HUES6 (cell line): ENCODE results near the gene ABHD2.

Experiments used
- H3K27ac ChIP-seq: 2 replicates; pipeline ENCODE4 v1.7.0; 2013; ENCODE audit warnings: low read depth, mild to moderate bottlenecking, low read length, inconsistent platforms
- H3K27me3 ChIP-seq: 2 replicates; pipeline ENCODE4 v1.6.1; 2013; ENCODE audit warnings: low read length; ENCODE audit not compliant: control insufficient read depth, insufficient read depth
- H3K36me3 ChIP-seq: 2 replicates; pipeline ENCODE4 v1.6.1; 2013; ENCODE audit warnings: low read length; ENCODE audit not compliant: control insufficient read depth, insufficient read depth
- H3K4me1 ChIP-seq: 2 replicates; pipeline ENCODE4 v1.6.1; 2013; ENCODE audit warnings: low read length; ENCODE audit not compliant: control insufficient read depth, insufficient read depth
- H3K4me3 ChIP-seq: 2 replicates; pipeline ENCODE4 v1.5.1; 2013; ENCODE audit warnings: low read depth, low read length
- H3K9ac ChIP-seq: one replicate; pipeline ENCODE4 v1.6.1; 2013; ENCODE audit warnings: mild to moderate bottlenecking, low read length
- H3K9me3 ChIP-seq: 2 replicates; pipeline ENCODE4 v1.6.1; 2013; ENCODE audit warnings: low read depth, low read length; ENCODE audit not compliant: control insufficient read depth, insufficient read depth

ABHD2 gene

DNA sequence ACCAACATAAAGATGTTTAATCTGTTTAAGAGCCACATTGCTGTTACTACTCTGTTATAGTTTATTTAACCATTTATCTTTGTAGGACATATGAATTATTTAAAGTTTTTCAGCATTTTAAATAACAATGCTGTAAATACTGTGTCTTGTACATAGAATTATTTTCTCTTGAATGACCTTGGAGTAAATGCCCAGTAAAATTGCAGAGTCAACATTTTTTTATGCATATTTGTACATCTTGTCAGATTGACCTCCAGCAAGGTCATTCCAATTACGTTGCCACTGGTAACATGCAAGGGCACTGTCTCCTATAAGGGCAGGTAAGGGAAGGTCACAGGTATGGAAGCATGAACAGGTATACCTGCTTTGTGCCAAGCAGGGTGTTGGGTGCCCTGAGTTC lies 68.8 kb downstream of the ABHD2 start:
- Histone ChIP-seq H3K36me3 (peaks cover 7% of the 10 kb centered on the region), H3K9me3 (no peaks in the 10 kb centered on the region), H3K4me3 (no peak overlapping the region), H3K27me3 (no peaks in the 10 kb centered on the region), H3K9ac (no peak overlapping the region), H3K4me1 (no peaks in the 10 kb centered on the region), H3K27ac (no peak overlapping the region)

DNA sequence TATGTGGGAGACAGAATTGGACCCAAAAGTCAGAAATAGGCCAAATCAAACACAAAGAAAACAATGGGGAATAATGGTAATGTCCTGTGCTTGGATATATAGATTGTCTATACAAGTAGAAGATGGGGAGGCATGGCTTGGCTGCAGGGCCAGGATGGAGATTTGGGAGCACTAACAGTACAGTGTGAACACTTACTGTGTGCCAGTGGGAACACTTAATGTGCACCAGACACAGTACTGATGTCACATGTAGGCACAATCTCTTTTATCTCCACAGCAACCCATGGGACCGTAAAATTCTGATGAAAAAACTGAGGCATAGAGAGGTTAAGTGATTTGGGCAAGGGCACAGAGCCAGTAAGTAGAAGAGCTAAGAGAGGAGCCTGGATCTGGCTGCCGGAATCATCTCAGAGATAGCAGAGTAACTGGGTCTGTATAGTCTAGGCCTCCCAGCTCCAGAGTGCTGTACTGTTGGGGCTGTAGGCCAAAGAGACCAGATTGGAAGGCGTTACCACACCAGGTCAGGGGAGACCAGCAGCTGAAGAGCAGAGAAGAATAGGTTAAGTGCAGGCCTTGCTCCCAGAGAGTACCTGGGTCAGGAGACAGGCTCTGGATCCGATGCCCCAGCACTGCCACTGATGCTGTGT lies 69.8 kb downstream of the ABHD2 start:
- Histone ChIP-seq H3K27ac (no peak overlapping the region), H3K27me3 (no peaks in the 10 kb centered on the region), H3K36me3 (peaks cover 7% of the 10 kb centered on the region), H3K9ac (no peak overlapping the region), H3K4me3 (no peak overlapping the region), H3K4me1 (no peaks in the 10 kb centered on the region), H3K9me3 (no peaks in the 10 kb centered on the region)

DNA sequence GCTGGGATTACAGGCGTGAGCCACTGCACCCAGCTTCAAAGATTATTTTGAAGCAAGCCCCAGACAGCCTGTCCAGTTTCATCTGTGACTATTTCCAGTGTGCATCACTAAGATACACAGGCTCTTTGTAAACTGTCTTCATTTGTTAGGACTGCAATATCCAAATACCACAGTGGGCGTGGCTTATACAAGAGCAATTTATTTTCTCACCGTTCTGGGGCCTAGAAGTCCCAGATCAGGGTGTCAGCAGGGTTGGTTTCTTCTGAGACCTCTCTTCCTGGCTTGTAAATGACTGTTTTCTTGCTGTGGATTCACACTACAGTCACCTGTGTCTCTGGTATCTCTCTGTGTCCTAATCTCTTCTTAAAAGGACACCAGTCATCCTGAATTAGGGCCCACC lies 73.4 kb downstream of the ABHD2 start:
- H3K4me1 ChIP-seq, result peaks cover 12% of the 10 kb centered on the region
- H3K4me3 ChIP-seq, result no peak overlapping the region
- no peaks in the 10 kb centered on the region for H3K36me3 ChIP-seq
- H3K9ac ChIP-seq, result no peak overlapping the region
- H3K27me3 ChIP-seq, result no peaks in the 10 kb centered on the region
- H3K27ac ChIP-seq, result no peak overlapping the region
- no peaks in the 10 kb centered on the region for H3K9me3 ChIP-seq

DNA sequence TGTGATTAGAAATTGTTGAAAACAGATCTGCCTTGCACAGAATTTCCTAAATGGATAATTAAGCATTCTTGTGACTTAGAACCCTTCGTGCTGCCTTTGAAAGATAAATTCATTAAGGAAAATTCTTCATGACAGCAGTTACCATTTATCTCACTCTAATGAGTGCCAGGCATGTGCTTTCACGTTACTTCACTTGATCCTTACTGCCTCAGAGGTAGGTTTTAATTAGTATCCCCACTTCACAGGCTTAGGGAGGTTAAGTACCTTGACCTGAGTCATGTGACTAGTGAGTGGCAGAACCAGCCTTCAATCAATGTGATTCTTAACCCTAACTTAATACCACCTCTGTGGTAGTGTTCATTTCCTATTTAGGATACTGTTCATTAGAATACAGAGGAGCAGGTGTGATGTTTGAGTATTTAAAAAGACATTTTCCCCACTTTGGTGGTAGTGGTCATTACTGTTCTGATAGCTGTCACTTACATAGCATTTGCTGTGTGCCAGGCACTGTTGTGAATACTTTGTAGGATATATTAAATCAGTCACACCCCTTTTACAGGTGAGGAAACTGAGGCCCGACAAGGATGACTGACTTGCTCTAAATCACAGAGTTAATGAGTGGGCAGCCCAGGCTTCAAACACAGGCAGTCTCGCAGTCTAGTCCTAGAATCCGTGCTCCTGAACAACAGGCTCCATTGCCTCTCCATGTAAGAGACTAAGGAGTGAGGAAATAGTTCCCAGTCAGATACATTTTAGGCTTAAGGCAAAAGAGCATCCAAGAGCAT lies 75.2 kb downstream of the ABHD2 start:
- Histone ChIP-seq H3K36me3 (no peaks in the 10 kb centered on the region), H3K4me3 (no peak overlapping the region), H3K27me3 (no peaks in the 10 kb centered on the region), H3K9me3 (no peaks in the 10 kb centered on the region), H3K9ac (no peak overlapping the region), H3K27ac (no peak overlapping the region), H3K4me1 (peaks cover 25% of the 10 kb centered on the region)

DNA sequence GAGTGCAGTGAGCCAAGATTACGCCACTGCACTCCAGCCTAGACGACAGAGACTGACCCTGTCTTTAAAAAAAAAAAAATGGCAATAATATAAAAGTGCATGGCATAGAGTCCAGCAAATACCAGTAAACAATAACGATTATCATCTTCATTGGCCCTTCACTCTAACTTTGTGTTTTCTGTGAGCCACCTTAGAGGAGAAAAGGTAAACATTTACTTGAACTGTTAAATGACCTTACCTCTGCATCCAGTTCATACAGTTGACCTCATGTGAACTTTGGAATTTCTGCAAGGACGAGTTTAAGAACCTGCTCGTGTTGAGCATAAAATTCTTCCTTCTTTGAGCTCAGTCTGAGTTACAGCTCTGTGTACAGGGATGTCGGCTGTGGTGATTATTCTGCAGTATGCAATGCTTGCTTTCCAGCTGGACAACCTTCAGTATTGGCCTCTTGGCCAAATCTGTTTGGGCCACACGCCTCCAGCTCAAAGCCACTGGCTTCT lies 76.5 kb downstream of the ABHD2 start:
- H3K27ac ChIP-seq, result no peak overlapping the region
- H3K4me1 ChIP-seq, result peaks cover 25% of the 10 kb centered on the region
- no peaks in the 10 kb centered on the region for H3K27me3 ChIP-seq
- no peaks in the 10 kb centered on the region for H3K9me3 ChIP-seq
- no peak overlapping the region for H3K9ac ChIP-seq
- H3K4me3 ChIP-seq, result no peak overlapping the region
- H3K36me3 ChIP-seq, result no peaks in the 10 kb centered on the region

DNA sequence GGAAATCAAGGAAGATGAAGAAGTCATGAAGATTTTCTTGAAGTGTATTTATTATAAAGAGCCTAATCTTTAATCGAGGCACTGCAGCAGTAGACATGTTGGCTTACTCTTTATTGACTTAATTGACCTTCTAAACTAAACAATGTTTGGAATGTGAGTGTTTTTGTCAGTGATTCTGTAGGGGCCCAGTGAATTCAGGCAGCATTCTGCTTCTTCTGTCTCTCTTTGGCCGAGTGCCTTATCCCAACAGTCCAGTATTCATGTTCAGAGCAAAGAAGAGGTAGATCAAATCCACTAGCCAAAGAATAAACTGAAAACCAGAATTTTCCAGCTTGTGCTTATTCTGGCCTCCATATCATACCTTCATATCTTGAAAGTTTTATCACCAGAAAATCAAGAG lies 77.4 kb downstream of the ABHD2 start:
- no peaks in the 10 kb centered on the region for H3K27me3 ChIP-seq
- H3K36me3 ChIP-seq, result no peaks in the 10 kb centered on the region
- no peak overlapping the region for H3K27ac ChIP-seq
- no peak overlapping the region for H3K9ac ChIP-seq
- H3K4me1 ChIP-seq, result peaks cover 25% of the 10 kb centered on the region
- H3K9me3 ChIP-seq, result no peaks in the 10 kb centered on the region
- no peak overlapping the region for H3K4me3 ChIP-seq

DNA sequence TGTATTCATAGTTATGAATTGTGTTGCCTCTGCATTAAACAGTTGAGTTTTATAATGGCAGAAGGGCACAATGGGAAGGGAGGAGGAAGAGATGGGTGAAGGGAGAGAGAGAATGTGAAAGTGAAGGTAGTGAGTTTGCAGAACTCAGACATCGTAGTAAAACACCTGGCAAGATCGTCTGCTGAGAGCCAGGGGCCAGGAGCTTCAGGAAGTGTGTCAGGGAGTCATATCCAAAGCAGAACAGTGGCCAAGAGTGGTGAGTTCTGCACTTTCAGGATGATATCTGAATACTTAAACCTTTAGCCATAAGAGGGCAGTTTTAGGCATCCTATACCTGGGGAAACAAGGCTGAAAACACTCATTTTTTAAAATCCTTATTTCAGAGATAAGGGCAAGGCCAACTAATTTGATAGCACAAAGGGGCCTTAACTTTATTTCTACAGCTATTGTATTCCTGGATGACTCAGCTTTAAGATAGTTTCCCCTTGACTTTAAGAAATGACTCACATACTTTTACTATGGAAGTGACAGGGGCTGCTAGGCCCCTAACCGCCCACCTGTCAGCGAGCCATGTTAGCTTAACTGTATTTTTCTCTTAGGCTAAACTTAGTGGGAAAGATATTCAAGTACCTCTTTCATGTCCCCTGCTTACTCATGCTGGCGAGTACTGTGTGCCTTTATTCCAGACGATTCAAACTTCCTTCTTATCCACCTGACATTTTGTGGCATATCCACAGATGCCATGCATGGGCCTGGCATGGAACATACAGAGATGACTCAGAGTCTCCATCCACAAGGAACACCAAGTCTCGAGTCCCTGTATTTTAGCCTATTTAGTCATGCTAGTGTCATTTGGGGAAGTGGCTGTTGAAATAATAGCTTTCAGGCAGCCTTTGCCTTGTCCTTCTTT lies 79.3 kb downstream of the ABHD2 start:
- no peaks in the 10 kb centered on the region for H3K36me3 ChIP-seq
- no peaks in the 10 kb centered on the region for H3K27me3 ChIP-seq
- H3K27ac ChIP-seq, result no peak overlapping the region
- peaks cover 25% of the 10 kb centered on the region for H3K4me1 ChIP-seq
- H3K9me3 ChIP-seq, result no peaks in the 10 kb centered on the region
- H3K4me3 ChIP-seq, result no peak overlapping the region
- no peak overlapping the region for H3K9ac ChIP-seq

DNA sequence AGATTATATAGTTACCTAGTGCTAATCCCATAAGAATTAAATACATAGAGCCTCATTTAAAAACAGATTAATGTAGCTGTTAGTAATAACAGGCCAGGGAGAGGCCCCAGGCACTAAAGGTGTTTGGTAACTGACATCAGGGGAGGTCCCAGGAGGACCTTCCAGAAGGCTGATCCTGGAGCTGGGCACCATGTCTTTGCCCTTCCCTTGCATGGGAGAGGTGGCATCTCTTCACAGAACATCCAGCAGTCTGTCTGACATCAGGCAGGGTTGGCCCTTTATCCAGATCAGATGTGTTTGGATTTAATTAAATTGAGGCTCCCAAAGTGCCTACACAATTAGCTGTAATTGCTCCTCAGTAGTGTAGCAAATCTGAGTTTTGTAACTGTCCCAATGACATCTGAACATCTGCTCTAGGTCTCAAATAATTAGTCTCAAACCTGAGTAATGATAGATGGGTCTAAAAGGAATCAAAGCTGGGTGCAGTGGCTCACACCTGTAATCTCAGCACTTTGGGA lies 80.1 kb downstream of the ABHD2 start:
- Histone ChIP-seq H3K4me3 (no peak overlapping the region), H3K9me3 (no peaks in the 10 kb centered on the region), H3K9ac (no peak overlapping the region), H3K27ac (no peak overlapping the region), H3K36me3 (no peaks in the 10 kb centered on the region), H3K27me3 (no peaks in the 10 kb centered on the region), H3K4me1 (peaks cover 25% of the 10 kb centered on the region)

DNA sequence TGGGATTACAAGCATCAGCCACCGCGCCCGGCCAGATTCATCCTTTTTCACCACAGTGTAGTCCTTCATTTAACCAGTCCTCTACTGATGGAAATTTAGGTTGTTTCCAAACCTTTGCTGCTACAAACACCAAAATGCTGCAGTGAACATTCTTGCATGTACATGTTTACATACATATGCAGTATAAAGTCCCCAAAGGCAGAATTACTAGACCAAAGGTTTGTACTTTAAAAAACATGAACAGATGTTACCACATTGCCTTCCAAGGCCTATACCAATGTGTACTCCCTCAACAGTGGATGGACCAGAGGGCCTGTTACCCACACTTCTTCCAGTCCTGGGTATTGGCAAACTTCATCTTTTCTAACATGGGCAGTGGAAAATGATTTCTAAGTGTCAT lies 82.1 kb downstream of the ABHD2 start:
- H3K36me3 ChIP-seq, result no peaks in the 10 kb centered on the region

DNA sequence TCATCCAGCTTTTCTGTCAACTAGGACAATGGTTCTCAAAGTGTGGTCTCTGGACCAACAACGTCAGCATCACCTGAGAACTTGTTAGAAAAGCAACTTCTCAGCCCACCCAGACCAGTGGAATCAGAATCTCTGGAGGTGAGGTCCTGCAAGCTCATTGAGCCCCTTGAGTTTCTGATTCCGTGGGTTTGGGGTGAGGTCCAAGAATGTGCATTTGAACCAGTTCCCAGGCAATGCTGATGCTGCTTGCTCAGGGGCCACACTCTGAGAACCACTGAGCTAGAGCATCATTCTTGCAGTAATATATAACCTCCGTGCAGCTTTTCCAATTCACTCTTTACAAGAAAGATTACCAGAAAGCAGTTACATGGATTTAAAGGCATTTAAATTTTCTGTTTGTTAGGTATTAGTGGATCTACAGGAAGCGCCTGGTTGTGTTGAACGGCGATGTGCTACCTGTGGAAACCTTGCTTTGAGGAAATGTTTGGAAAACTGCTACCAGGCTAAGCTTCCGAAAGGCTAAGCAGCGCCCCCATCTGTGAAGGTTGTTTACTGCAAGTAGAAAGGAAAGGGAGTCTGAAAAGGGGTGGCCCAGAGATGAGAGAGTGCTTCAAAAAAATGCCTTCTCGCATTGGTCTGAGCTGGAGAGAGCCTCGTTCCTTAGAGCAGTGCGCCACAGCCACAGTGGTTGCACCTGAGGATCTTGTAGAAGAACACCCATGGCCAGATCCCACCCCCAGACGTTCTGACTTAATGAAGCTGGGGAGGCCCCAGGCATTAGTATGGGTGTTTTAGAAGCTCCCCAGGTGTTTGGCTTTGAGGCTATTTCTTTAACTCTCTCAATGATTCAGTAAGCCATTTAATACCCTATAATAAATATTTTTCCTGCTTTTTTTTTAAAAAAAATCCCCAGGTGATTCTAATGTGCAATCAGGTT lies 83.1 kb downstream of the ABHD2 start:
- H3K27ac ChIP-seq, result no peak overlapping the region
- H3K9ac ChIP-seq, result no peak overlapping the region
- peaks cover 16% of the 10 kb centered on the region for H3K4me1 ChIP-seq
- no peaks in the 10 kb centered on the region for H3K9me3 ChIP-seq
- no peaks in the 10 kb centered on the region for H3K36me3 ChIP-seq
- no peaks in the 10 kb centered on the region for H3K27me3 ChIP-seq
- no peak overlapping the region for H3K4me3 ChIP-seq

More for the DNA sequence above, 82.1 kb downstream of the ABHD2 start:
- Histone ChIP-seq H3K9me3 (no peaks in the 10 kb centered on the region), H3K4me1 (peaks cover 25% of the 10 kb centered on the region), H3K4me3 (no peak overlapping the region), H3K27me3 (no peaks in the 10 kb centered on the region), H3K9ac (no peak overlapping the region), H3K27ac (no peak overlapping the region)
